ENCODE results near the gene BEST1.

The BEST1 gene

GRCh38 chr11:61917334-61918109 is 32.6 kb upstream of the BEST1 start, which contains the start of gene RAB3IL1:
Gene RAB3IL1, minus strand, starts transcription at chr11:61917566. Its CDS starts 199 bp downstream, at chr11:61917367.
- H3K27ac ChIP-seq = peak within 1 kb of the TSS; percentile 44
- 0 out of 2 replicates have a peak, but pooled peaks have one; percentile 40 for TF ChIP-seq ZFX (IDR thresholded peaks at IDR 0.05)
- no peak for TF ChIP-seq CTCF (conservative IDR thresholded peaks at IDR 0.05)

- H3K27ac ChIP-seq = no peak overlapping the region
Measured at GRCh38 chr11:61918251-61918937, 31.8 kb upstream of the BEST1 start.

GRCh38 chr11:61918938-61919704 is 31.0 kb upstream of the BEST1 start:
- TF ChIP-seq CTCF (conservative IDR thresholded peaks at IDR 0.05) = no peak
- no peak for TF ChIP-seq ZFX (IDR thresholded peaks at IDR 0.05)
- H3K27ac ChIP-seq = no peak overlapping the region

More at GRCh38 chr11:61918251-61918937, 31.8 kb upstream of the BEST1 start:
- TF ChIP-seq ZFX (IDR thresholded peaks at IDR 0.05) = no peak

- H3K27ac ChIP-seq = no peak overlapping the region
- TF ChIP-seq ZFX (IDR thresholded peaks at IDR 0.05) (no peak), CTCF (conservative IDR thresholded peaks at IDR 0.05) (no peak)
Measured at GRCh38 chr11:61919705-61920631, 30.2 kb upstream of the BEST1 start.

- no peak overlapping the region for H3K27ac ChIP-seq
Measured at GRCh38 chr11:61921446-61921845, 28.7 kb upstream of the BEST1 start.

GRCh38 chr11:61922539-61922938 is 27.6 kb upstream of the BEST1 start:
- H3K27ac ChIP-seq = no peak overlapping the region
- no peak for TF ChIP-seq ZFX (IDR thresholded peaks at IDR 0.05)
- no peak for TF ChIP-seq CTCF (conservative IDR thresholded peaks at IDR 0.05)

More at GRCh38 chr11:61921446-61921845, 28.7 kb upstream of the BEST1 start:
- no peak for TF ChIP-seq CTCF (conservative IDR thresholded peaks at IDR 0.05)
- no peak for TF ChIP-seq ZFX (IDR thresholded peaks at IDR 0.05)

Measured in C4-2B (cell line).